Measurements from ENCODE around the gene ARRDC4. TPM values are rescaled to one million over a fixed set of nuclear protein-coding genes. Genes with fewer than 3 reads are reported as not detected.
A peak's percentile ranks its signal among the peaks of the same experiment; 100 is the strongest.

ARRDC4 gene
- total and polyA plus RNA-seq, 8 donors, result 12.7 to 29.5 (median 17.4) TPM

- Histone ChIP-seq H3K9me3 (no peaks in the 10 kb centered on the region), H3K4me1 (peaks cover 0 to 3% of the 10 kb centered on the region in 2 donors), H3K27me3 (no peaks in the 10 kb centered on the region), H3K4me3 (no peak overlapping the region), H3K36me3 (peaks cover 0 to 64% of the 10 kb centered on the region in 2 donors), H3K27ac (no peak overlapping the region)
- ATAC-seq (no peak), DNase-seq (no peak)
- no peak for TF ChIP-seq CTCF (IDR thresholded peaks at IDR 0.05)
- intact Hi-C loops (cut with DNase I), result no loop called here
These were observed 11.9 kb downstream of the ARRDC4 start for GRCh38 chr15:97972366-97972765.

DNA sequence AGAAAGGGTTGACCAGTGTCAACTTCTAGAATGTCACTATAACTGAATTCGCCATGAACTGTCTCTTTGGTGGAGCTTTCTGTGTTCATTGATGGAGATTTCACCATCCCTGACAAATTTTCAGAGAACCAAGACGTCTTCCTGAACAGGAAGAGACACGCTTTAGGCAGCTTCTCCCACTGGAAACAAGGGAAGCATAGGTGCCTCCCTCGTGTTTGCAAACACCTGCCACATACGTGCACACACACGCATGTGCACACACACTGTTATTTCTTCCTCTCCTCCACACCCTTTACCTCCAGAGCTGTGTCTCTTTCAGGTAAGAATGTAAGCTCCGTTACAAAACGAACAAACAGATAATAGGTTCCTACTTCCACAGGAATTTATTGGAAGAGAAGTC is 15.6 kb downstream of the ARRDC4 start:
- H3K9me3 ChIP-seq, result no peaks in the 10 kb centered on the region
- no peak overlapping the region for H3K27ac ChIP-seq
- ATAC-seq (no peak), DNase-seq (no peak)
- no peak overlapping the region for H3K4me3 ChIP-seq
- peaks cover 0 to 29% of the 10 kb centered on the region in 2 donors for H3K36me3 ChIP-seq
- intact Hi-C loops (cut with DNase I), result no loop called here
- no peaks in the 10 kb centered on the region for H3K27me3 ChIP-seq
- no peak for TF ChIP-seq CTCF (IDR thresholded peaks at IDR 0.05)
- no peaks in the 10 kb centered on the region for H3K4me1 ChIP-seq

DNA sequence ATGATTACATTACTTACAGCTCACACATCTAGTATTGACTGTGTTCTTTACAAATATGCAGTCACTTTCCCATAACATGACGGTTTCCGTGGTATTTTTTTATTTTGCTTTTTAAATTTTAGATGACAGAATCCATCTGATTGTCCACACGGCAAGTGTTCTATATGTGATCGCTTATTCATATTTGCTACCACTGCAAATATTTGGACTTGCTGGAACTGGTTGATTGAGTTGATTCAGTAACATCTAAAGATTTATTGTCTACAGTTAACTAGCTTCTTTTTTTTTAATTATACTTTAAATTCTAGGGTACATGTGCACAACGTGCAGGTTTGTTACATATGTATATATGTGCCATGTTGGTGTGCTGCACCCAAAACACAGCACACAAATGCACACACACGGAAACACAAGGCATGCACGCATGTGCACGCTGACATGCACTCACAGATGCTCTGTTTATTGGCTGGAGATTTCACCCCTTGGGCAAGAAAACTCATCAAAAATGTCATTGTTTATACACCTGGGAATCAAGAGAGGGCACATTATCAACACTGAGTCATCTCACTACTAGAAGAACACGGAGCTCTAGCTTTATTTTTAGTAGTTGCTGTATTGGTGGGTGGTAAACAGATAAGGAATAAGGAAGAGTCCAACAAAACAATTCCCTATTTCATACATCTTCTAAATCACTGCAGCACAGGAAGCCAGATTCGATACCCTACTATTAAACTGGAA is 16.4 kb downstream of the ARRDC4 start:
- Histone ChIP-seq H3K4me3 (no peak overlapping the region), H3K9me3 (no peaks in the 10 kb centered on the region), H3K4me1 (no peaks in the 10 kb centered on the region), H3K27me3 (no peaks in the 10 kb centered on the region), H3K27ac (no peak overlapping the region), H3K36me3 (peaks cover 0 to 21% of the 10 kb centered on the region in 2 donors)
- no peak for TF ChIP-seq CTCF (IDR thresholded peaks at IDR 0.05)
- no peak for ATAC-seq
- intact Hi-C loops (cut with DNase I), result no loop called here
- DNase-seq, result no peak

DNA sequence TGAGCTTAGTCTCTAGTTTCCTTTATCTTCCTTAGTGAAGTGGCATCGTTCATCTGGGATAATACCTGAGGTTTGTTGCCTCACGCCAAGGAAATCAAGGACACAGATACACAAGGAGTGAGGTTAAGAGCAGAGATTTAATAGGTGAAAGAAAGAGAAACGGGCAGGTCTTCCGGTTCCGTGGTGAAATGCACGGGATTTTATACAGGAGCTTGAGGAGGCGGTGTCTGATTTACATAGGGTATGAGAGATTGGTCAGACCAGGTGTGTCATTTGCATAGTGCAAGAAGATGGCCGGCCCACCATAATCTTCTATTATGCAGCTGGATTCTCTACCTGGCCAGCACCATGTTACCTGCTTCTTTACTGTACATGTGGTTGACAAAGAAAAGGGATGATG is 17.2 kb downstream of the ARRDC4 start:
- no peaks in the 10 kb centered on the region for H3K4me1 ChIP-seq

More for the DNA sequence above, 17.2 kb downstream of the ARRDC4 start:
- no peaks in the 10 kb centered on the region for H3K9me3 ChIP-seq
- ATAC-seq, result no peak
- peak in 1 of 4 donors; percentile 11 for DNase-seq
- intact Hi-C loops (cut with DNase I), result no loop called here
- no peaks in the 10 kb centered on the region for H3K27me3 ChIP-seq
- H3K36me3 ChIP-seq, result peaks cover 0 to 13% of the 10 kb centered on the region in 2 donors
- no peak overlapping the region for H3K27ac ChIP-seq
- no peak for TF ChIP-seq CTCF (IDR thresholded peaks at IDR 0.05)
- no peak overlapping the region for H3K4me3 ChIP-seq

All from left lung (tissue), 10 donors.